NB4 (cell line): Measurements from ENCODE around the gene MAIP1.

ENCODE experiments used
- CTCF ChIP-seq: IDR thresholded peaks from one replicate; pipeline ENCODE4 v1.5.1; 2012; ENCODE audit warnings: low read depth, low read length
- POLR2A ChIP-seq: IDR thresholded peaks from 2 replicates; pipeline ENCODE4 v1.6.1; 2011; ENCODE audit warnings: mild to moderate bottlenecking; ENCODE audit not compliant: insufficient read length; ENCODE audit errors: extremely low read depth

GRCh38 chr2:199923924-199924323 lies 31.5 kb upstream of the MAIP1 start:
- TF ChIP-seq CTCF (no peak), POLR2A (no peak)
